Trophoblast cell (in vitro differentiated cells and primary cell): ENCODE data around the gene PCDHGB6.

Experiments
- DNase-seq, 2 donors: peaks; one replicate each; pipeline ENCODE4 v3.0.0-alpha.2; 2016
- H2AFZ ChIP-seq: 2 replicates; pipeline ENCODE4 v1.6.1; 2013; ENCODE audit warnings: low read length, moderate library complexity, mild to moderate bottlenecking; ENCODE audit not compliant: insufficient read depth, poor library complexity
- H2AK5ac ChIP-seq: 2 replicates; pipeline ENCODE4 v1.6.1; 2013; ENCODE audit warnings: mild to moderate bottlenecking, low read length
- H2BK120ac ChIP-seq: 2 replicates; pipeline ENCODE4 v1.6.1; 2013; ENCODE audit warnings: low read length, mild to moderate bottlenecking, moderate library complexity; ENCODE audit not compliant: insufficient read depth, poor library complexity
- H2BK12ac ChIP-seq: 2 replicates; pipeline ENCODE4 v1.6.1; 2013; ENCODE audit warnings: mild to moderate bottlenecking, low read length, moderate library complexity
- H2BK5ac ChIP-seq: 2 replicates; pipeline ENCODE4 v1.6.1; 2013; ENCODE audit warnings: low read length, low read depth, moderate library complexity, mild to moderate bottlenecking; ENCODE audit not compliant: poor library complexity
- H3K14ac ChIP-seq: 2 replicates; pipeline ENCODE4 v1.6.1; 2013; ENCODE audit warnings: mild to moderate bottlenecking, low read length
- H3K18ac ChIP-seq: 2 replicates; pipeline ENCODE4 v1.6.1; 2013; ENCODE audit warnings: mild to moderate bottlenecking, low read length
- H3K23ac ChIP-seq: 2 replicates; pipeline ENCODE4 v1.6.1; 2013; ENCODE audit warnings: low read length
- H3K27ac ChIP-seq: 2 replicates; pipeline ENCODE4 v1.5.1; 2013; ENCODE audit warnings: low read depth, mild to moderate bottlenecking, inconsistent platforms, low read length, moderate library complexity
- H3K27me3 ChIP-seq: 2 replicates; pipeline ENCODE4 v1.6.1; 2013; ENCODE audit warnings: inconsistent platforms, mild to moderate bottlenecking, low read length, moderate library complexity; ENCODE audit not compliant: insufficient read depth
- H3K36me3 ChIP-seq, 2 experiments: 1 replicate in 1 of 2; 2 replicates in 1 of 2; pipeline ENCODE4 v1.6.1; 2013; ENCODE audit warnings: low read length in 2 of 2, mild to moderate bottlenecking in 2 of 2, moderate library complexity in 1 of 2; ENCODE audit not compliant: insufficient read depth in 2 of 2, control insufficient read depth in 1 of 2
- H3K4ac ChIP-seq: 2 replicates; pipeline ENCODE4 v1.6.1; 2013; ENCODE audit warnings: low read depth, mild to moderate bottlenecking, low read length, moderate library complexity
- H3K4me1 ChIP-seq, 2 experiments: 1 replicate in 1 of 2; 2 replicates in 1 of 2; pipeline ENCODE4 v1.6.1; 2013; ENCODE audit warnings: low read length in 2 of 2, mild to moderate bottlenecking in 2 of 2, moderate library complexity in 1 of 2; ENCODE audit not compliant: insufficient read depth in 2 of 2, control insufficient read depth in 1 of 2
- H3K4me2 ChIP-seq: 2 replicates; pipeline ENCODE4 v1.6.1; 2013; ENCODE audit warnings: inconsistent platforms, mild to moderate bottlenecking, low read length, moderate library complexity
- H3K4me3 ChIP-seq: 2 replicates; pipeline ENCODE4 v1.5.1; 2013; ENCODE audit warnings: mild to moderate bottlenecking, low read depth, low read length, inconsistent platforms
- H3K79me1 ChIP-seq: one replicate; pipeline ENCODE4 v1.6.1; 2013; ENCODE audit warnings: low read length
- H3K79me2 ChIP-seq: 2 replicates; pipeline ENCODE4 v1.6.1; 2013; ENCODE audit warnings: low read length, mild to moderate bottlenecking; ENCODE audit not compliant: control insufficient read depth, insufficient read depth, poor library complexity
- H3K9ac ChIP-seq: 2 replicates; pipeline ENCODE4 v1.6.1; 2013; ENCODE audit warnings: mild to moderate bottlenecking, low read length
- H3K9me3 ChIP-seq: 2 replicates; pipeline ENCODE4 v1.6.1; 2013; ENCODE audit warnings: low read depth, mild to moderate bottlenecking, control low read depth, inconsistent platforms, low read length; ENCODE audit not compliant: insufficient read depth
- H4K12ac ChIP-seq: 2 replicates; pipeline ENCODE4 v1.6.1; 2013; ENCODE audit warnings: low read depth, mild to moderate bottlenecking, low read length, moderate library complexity
- H4K8ac ChIP-seq: 2 replicates; pipeline ENCODE4 v1.6.1; 2013; ENCODE audit warnings: low read depth, mild to moderate bottlenecking, low read length, moderate library complexity
- H4K91ac ChIP-seq: one replicate; pipeline ENCODE4 v1.6.1; 2013; ENCODE audit warnings: low read depth, mild to moderate bottlenecking, low read length, moderate library complexity
- WGBS: extraction: QIAGEN DNeasy Blood & Tissue Kit; methylation state at CpG from one replicate; pipeline ENCODE4 v1.1.7; 2013; ENCODE audit warnings: missing lambda C conversion rate; ENCODE audit not compliant: insufficient read length, insufficient coverage; ENCODE audit errors: extremely low coverage; 5-methylcytosine and 5-hydroxymethylcytosine counted together

PCDHGB6 gene

DNA sequence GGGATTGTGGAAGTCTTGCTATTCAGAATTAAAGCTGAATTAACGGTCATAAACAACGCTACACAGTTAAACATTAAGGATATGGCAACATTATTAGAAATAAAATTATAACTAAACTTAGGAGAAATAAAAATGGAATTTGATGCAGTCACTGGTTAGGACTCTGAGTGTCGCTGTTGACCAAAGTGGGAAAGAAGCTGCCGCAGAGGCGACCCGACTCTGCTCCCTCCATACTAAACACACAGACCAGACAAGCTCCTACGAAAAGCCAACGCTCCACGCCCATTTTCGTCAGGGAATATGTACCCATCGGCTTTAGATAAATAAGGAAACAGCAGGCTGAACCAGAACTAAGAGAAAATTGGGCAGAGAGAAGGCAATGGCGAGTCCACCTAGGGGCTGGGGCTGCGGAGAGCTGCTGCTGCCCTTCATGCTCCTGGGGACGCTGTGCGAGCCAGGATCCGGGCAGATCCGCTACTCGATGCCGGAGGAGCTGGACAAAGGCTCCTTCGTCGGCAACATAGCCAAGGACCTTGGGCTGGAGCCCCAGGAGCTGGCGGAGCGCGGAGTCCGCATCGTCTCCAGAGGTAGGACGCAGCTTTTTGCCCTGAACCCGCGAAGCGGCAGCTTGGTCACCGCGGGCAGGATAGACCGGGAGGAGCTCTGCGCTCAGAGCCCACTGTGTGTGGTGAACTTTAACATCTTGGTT is 43.7 kb upstream of the PCDHGB6 start, which contains the start of gene PCDHGA5:
Gene PCDHGA5 (plus strand): TSS at position 211 of the 709 bp plus-strand sequence. CDS start 169 bp downstream, at position 380.
- no peak within 1 kb of the TSS for H3K4me3 ChIP-seq
- H3K27me3 ChIP-seq, result no peaks in the 10 kb centered on the region
- no peak within 1 kb of the TSS for H4K91ac ChIP-seq
- peak within 1 kb of the TSS; percentile 3 for H3K9ac ChIP-seq
- H3K4ac ChIP-seq, result no peak within 1 kb of the TSS
- H3K27ac ChIP-seq, result no peak within 1 kb of the TSS
- H3K36me3 ChIP-seq, result no peaks in the 10 kb centered on the region
- no peak within 1 kb of the TSS for H2BK12ac ChIP-seq
- no peak within 1 kb of the TSS for H4K8ac ChIP-seq
- H4K12ac ChIP-seq, result no peak within 1 kb of the TSS
- H2BK120ac ChIP-seq, result no peak within 1 kb of the TSS
- H3K4me1 ChIP-seq, result no peaks in the 10 kb centered on the region
- no peak within 1 kb of the TSS for H2AFZ ChIP-seq
- H3K79me2 ChIP-seq, result no peaks in the 10 kb centered on the region
- H3K23ac ChIP-seq, result no peak within 1 kb of the TSS
- no peak within 1 kb of the TSS for H3K14ac ChIP-seq
- H2AK5ac ChIP-seq, result no peak within 1 kb of the TSS
- no CpG with 5 or more reads among the region's 34 CpGs for WGBS
- DNase-seq, result no peak
- peaks cover 36% of the 10 kb centered on the region for H3K9me3 ChIP-seq
- no peak within 1 kb of the TSS for H3K18ac ChIP-seq
- no peak within 1 kb of the TSS for H2BK5ac ChIP-seq
- H3K4me2 ChIP-seq, result no peak within 1 kb of the TSS
- no peaks in the 10 kb centered on the region for H3K79me1 ChIP-seq

- H3K14ac ChIP-seq, result no peak overlapping the region
- no peak overlapping the region for H3K4me3 ChIP-seq
- H2AFZ ChIP-seq, result no peak overlapping the region
- H4K8ac ChIP-seq, result no peak overlapping the region
- DNase-seq, result no peak
- H2BK12ac ChIP-seq, result no peak overlapping the region
- no peak overlapping the region for H4K12ac ChIP-seq
- H3K79me2 ChIP-seq, result no peaks in the 10 kb centered on the region
- no peak overlapping the region for H3K23ac ChIP-seq
- H3K9ac ChIP-seq, result no peak overlapping the region
- H3K4me2 ChIP-seq, result no peak overlapping the region
- no peak overlapping the region for H3K27ac ChIP-seq
- H3K27me3 ChIP-seq, result no peaks in the 10 kb centered on the region
- H2BK120ac ChIP-seq, result no peak overlapping the region
- no peak overlapping the region for H4K91ac ChIP-seq
- H3K36me3 ChIP-seq, result peaks cover 2 to 3% of the 10 kb centered on the region in 2 experiments
- H3K9me3 ChIP-seq, result peaks cover 34% of the 10 kb centered on the region
- WGBS, result no CpG with 5 or more reads among the region's 46 CpGs
- no peak overlapping the region for H2AK5ac ChIP-seq
- no peak overlapping the region for H2BK5ac ChIP-seq
- no peaks in the 10 kb centered on the region for H3K79me1 ChIP-seq
- H3K4me1 ChIP-seq, result no peaks in the 10 kb centered on the region
- H3K4ac ChIP-seq, result no peak overlapping the region
- no peak overlapping the region for H3K18ac ChIP-seq
Measured at GRCh38 chr5:141366016-141366896, 41.6 kb upstream of the PCDHGB6 start.

DNA sequence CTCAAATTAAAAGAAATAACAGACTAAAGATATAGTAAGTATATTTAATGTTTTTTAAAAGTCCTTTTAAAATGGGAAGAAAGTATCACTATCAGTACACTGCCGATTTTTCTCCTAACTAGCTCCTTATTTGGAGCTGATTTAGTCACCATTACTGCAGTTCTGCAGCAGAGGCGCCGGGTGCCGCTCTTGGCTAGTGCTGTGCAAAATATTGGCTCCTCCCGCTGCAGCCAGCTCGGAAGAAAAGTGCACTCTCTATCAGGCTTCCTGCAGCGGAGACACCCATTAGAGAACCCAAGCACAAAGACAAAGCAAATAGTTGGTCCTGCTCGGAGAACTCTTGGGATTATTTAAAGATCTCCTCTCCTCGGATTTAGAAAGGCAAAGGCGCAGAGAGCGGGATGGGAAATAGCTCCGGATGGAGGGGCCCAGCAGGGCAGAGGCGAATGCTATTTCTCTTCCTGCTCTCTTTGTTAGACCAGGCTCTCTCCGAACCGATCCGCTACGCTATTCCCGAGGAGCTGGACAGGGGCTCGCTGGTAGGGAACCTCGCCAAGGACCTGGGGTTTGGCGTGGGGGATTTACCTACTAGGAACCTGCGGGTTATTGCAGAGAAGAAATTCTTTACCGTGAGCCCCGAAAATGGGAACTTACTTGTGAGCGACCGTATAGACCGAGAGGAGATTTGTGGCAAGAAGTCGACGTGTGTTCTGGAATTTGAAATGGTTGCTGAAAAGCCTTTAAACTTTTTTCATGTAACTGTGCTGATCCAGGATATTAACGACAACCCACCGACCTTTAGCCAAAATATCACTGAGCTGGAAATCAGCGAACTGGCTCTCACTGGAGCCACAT is 37.6 kb upstream of the PCDHGB6 start, which contains the start of gene PCDHGB3:
Gene PCDHGB3 (plus strand): TSS at position 249 of the 855 bp plus-strand sequence. CDS start 153 bp downstream, at position 402.
- WGBS, result no CpG with 5 or more reads among the region's 32 CpGs
- Histone ChIP-seq H3K27ac (no peak within 1 kb of the TSS), H4K12ac (no peak within 1 kb of the TSS), H3K4me1 (no peaks in the 10 kb centered on the region), H3K4ac (no peak within 1 kb of the TSS), H3K23ac (no peak within 1 kb of the TSS), H3K14ac (no peak within 1 kb of the TSS), H2AK5ac (no peak within 1 kb of the TSS), H4K91ac (no peak within 1 kb of the TSS), H3K27me3 (no peaks in the 10 kb centered on the region), H3K9ac (no peak within 1 kb of the TSS), H3K4me2 (no peak within 1 kb of the TSS), H3K79me2 (no peaks in the 10 kb centered on the region), H4K8ac (no peak within 1 kb of the TSS), H2BK12ac (no peak within 1 kb of the TSS), H3K36me3 (peaks cover 2 to 3% of the 10 kb centered on the region in 2 experiments), H3K18ac (no peak within 1 kb of the TSS), H3K79me1 (no peaks in the 10 kb centered on the region), H2AFZ (no peak within 1 kb of the TSS), H2BK5ac (no peak within 1 kb of the TSS), H3K9me3 (peaks cover 38% of the 10 kb centered on the region), H3K4me3 (no peak within 1 kb of the TSS), H2BK120ac (no peak within 1 kb of the TSS)
- no peak for DNase-seq
